Ovary (tissue), 3 donors: ENCODE data around the gene G3BP1.

Experiments used
- CTCF ChIP-seq, 3 donors: fragments of 450-650 bp in 2 of 3; fragments of 200-600 bp in 1 of 3; IDR thresholded peaks; one replicate each; pipeline versions ENCODE4 v1.5.1 to v1.8.0; 2016 to 2022; ENCODE audit warnings: antibody characterized with exemption in 3 of 3, mild to moderate bottlenecking in 1 of 3
- EP300 ChIP-seq: sonication (generic); formaldehyde crosslinking; IDR thresholded peaks from one replicate; pipeline ENCODE4 v1.6.1; 2017; ENCODE audit warnings: antibody characterized with exemption
- POLR2A ChIP-seq: fragments of 450-650 bp; IDR thresholded peaks from one replicate; pipeline ENCODE4 v1.6.1; 2017; ENCODE audit warnings: antibody characterized with exemption, mild to moderate bottlenecking, moderate library complexity
- donor health status: DM: no; HTN: no; CAD: no.

- TF ChIP-seq CTCF (IDR thresholded peaks at IDR 0.05) (no peak), POLR2A (no peak), EP300 (no peak)
Observed at GRCh38 chr5:151741678-151742423, 29.9 kb upstream of the G3BP1 start.
